ENCODE measurements around the gene PNMT. TPM values are rescaled to one million over a fixed set of nuclear protein-coding genes. Genes with fewer than 3 reads are reported as not detected.

Gene PNMT
- total and polyA plus RNA-seq, 2 of the 4 experiments (the other 2 are of a cell fraction), result not detected

GRCh38 chr17:39674179-39674578, 5.9 kb downstream of the PNMT start:
- peaks cover 29% of the 10 kb centered on the region for H3K27me3 ChIP-seq (ENCODE audit: control insufficient read depth, insufficient read depth, low read length)
- H3K4ac ChIP-seq (ENCODE audit: low read depth, low read length), result no peak overlapping the region
- no peak overlapping the region for H2BK120ac ChIP-seq (ENCODE audit: low read depth, low read length)
- peaks cover 4% of the 10 kb centered on the region; the same call in 1 of the 2 replicates for H3K36me3 ChIP-seq (ENCODE audit: control insufficient read depth, insufficient read depth, low read length)
- H4K8ac ChIP-seq (ENCODE audit: low read depth in 2 of 2, low read length in 2 of 2), result no peak overlapping the region
- H2AK5ac ChIP-seq (ENCODE audit: low read depth, low read length), result no peak overlapping the region
- BruUV-seq (replicated peaks), result no TSS peak
- H3K9me3 ChIP-seq (ENCODE audit: control insufficient read depth, insufficient read depth, low read length), result no peaks in the 10 kb centered on the region
- no peak overlapping the region for H2AFZ ChIP-seq (replicated peaks; ENCODE audit: low read length, poor library complexity)
- dilution Hi-C loops (cut with HindIII; ENCODE audit: low sequenced_read_pairs, unreplicated experiment) (no loop called here), in situ Hi-C loops (cut with MboI; ENCODE audit: low sequenced_read_pairs) (no loop called here), intact Hi-C loops (cut with micrococcal nuclease) (no loop called here)
- H3K14ac ChIP-seq (replicated peaks; ENCODE audit: low read depth, low read length), result no peak overlapping the region
- ATAC-seq (ENCODE audit: low read depth), result no peak
- H3K4me3 ChIP-seq (ENCODE audit: insufficient read depth, low read depth, low read length), result no peak overlapping the region
- H3K4me2 ChIP-seq (ENCODE audit: low read depth, low read length), result no peak overlapping the region
- H3K9me1 ChIP-seq (ENCODE audit: insufficient read depth, low read length), result peaks cover 7% of the 10 kb centered on the region; the same call in 1 of the 2 replicates
- no peak overlapping the region for H2AK9ac ChIP-seq (replicated peaks; ENCODE audit: low read depth, low read length, poor library complexity)
- no peak overlapping the region for H3K56ac ChIP-seq (ENCODE audit: extremely low read depth, insufficient read depth, low read length)
- DNase-seq, result no peak
- H3K4me1 ChIP-seq (ENCODE audit: control insufficient read depth, insufficient read depth, low read length), result peaks cover 7% of the 10 kb centered on the region
- H3K27ac ChIP-seq (ENCODE audit: insufficient read depth, low read length), result no peak overlapping the region
- H3K9ac ChIP-seq (ENCODE audit: low read depth, low read length), result no peak overlapping the region
- H4K5ac ChIP-seq (ENCODE audit: low read depth, low read length), result no peak overlapping the region
- no peak overlapping the region for H2BK5ac ChIP-seq (ENCODE audit: low read depth, low read length, poor library complexity, severe bottlenecking)
- ChIA-PET CTCF (no interaction called here), POLR2A (ENCODE audit: unreplicated experiment) (no interaction called here)
- H3K79me1 ChIP-seq (ENCODE audit: low read depth in 1 of 2, low read length in 2 of 2), result no peaks in the 10 kb centered on the region
- no CpG with 5 or more reads among the region's 5 CpGs for WGBS, 2 experiments (ENCODE audit: extremely low coverage in 2 of 2, insufficient read length in 1 of 2)
- no peak overlapping the region for H3K23ac ChIP-seq (ENCODE audit: low read depth, low read length)
- no peak overlapping the region for H3K18ac ChIP-seq (ENCODE audit: low read depth, low read length)
- H2BK20ac ChIP-seq (ENCODE audit: low read depth, low read length), result no peak overlapping the region
- no peaks in the 10 kb centered on the region for H4K20me1 ChIP-seq (ENCODE audit: insufficient read depth, low read length)
- no peak overlapping the region for H4K91ac ChIP-seq (ENCODE audit: insufficient read depth, low read depth, low read length)
- no peak overlapping the region for H2BK15ac ChIP-seq (ENCODE audit: low read depth, low read length)
- TF ChIP-seq, protein P1, sequence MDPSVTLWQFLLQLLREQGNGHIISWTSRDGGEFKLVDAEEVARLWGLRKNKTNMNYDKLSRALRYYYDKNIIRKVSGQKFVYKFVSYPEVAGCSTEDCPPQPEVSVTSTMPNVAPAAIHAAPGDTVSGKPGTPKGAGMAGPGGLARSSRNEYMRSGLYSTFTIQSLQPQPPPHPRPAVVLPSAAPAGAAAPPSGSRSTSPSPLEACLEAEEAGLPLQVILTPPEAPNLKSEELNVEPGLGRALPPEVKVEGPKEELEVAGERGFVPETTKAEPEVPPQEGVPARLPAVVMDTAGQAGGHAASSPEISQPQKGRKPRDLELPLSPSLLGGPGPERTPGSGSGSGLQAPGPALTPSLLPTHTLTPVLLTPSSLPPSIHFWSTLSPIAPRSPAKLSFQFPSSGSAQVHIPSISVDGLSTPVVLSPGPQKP (IDR thresholded peaks at IDR 0.05; ENCODE audit: borderline replicate concordance, low read depth, low read length), result no peak
- TF ChIP-seq USF2 (IDR thresholded peaks at IDR 0.05; ENCODE audit: low read depth, low read length) (no peak), SMC3 (IDR thresholded peaks at IDR 0.05; ENCODE audit: low read depth, low read length) (no peak), RFX5 (IDR thresholded peaks at IDR 0.05; ENCODE audit: low read depth, low read length) (no peak), CEBPB (IDR thresholded peaks at IDR 0.05; ENCODE audit: low read depth, low read length) (no peak), BHLHE40 (IDR thresholded peaks at IDR 0.05; ENCODE audit: low read depth, low read length) (no peak), FOS (IDR thresholded peaks at IDR 0.05; ENCODE audit: low read depth, low read length) (no peak), POLR2A (IDR thresholded peaks at IDR 0.05; ENCODE audit: low read depth, low read length) (no peak), MAZ (IDR thresholded peaks at IDR 0.05; ENCODE audit: borderline replicate concordance, low read depth, low read length) (no peak)

Measured in IMR-90 (cell line).